ENCODE results near the gene TMEM63A.
A peak's percentile ranks its signal among the peaks of the same experiment; 100 is the strongest.
"Not testable (repeated sequence)": the region's sequence is repeated elsewhere in the genome, so short reads cannot be mapped to it uniquely, and the experiment has no call there.

The TMEM63A gene

GRCh38 chr1:225820522-225821120, 61.6 kb downstream of the TMEM63A start:
- no peak for DNase-seq (ENCODE audit: low spot score)

- no peak for DNase-seq (ENCODE audit: low spot score)
These were observed 62.6 kb downstream of the TMEM63A start for GRCh38 chr1:225819346-225820192.

GRCh38 chr1:225818229-225818628, 64.0 kb downstream of the TMEM63A start:
- DNase-seq (ENCODE audit: low spot score) = no peak

GRCh38 chr1:225817611-225818061, 64.5 kb downstream of the TMEM63A start:
- DNase-seq (ENCODE audit: low spot score) = peak; percentile 89

- DNase-seq (ENCODE audit: low spot score) = peak; percentile 33
These were observed 65.3 kb downstream of the TMEM63A start for GRCh38 chr1:225816643-225817538.

GRCh38 chr1:225815526-225816178, 66.5 kb downstream of the TMEM63A start:
- DNase-seq (ENCODE audit: low spot score) = no peak

GRCh38 chr1:225815090-225815489, 67.1 kb downstream of the TMEM63A start:
- not testable (repeated sequence) for DNase-seq (ENCODE audit: low spot score)

GRCh38 chr1:225814381-225814780, 67.8 kb downstream of the TMEM63A start:
- DNase-seq (ENCODE audit: low spot score) = no peak

- DNase-seq (ENCODE audit: low spot score) = peak; percentile 48
These were observed 68.8 kb downstream of the TMEM63A start for GRCh38 chr1:225813214-225813964.

GRCh38 chr1:225812488-225813213, 69.5 kb downstream of the TMEM63A start:
- no peak for DNase-seq (ENCODE audit: low spot score)

GRCh38 chr1:225811622-225812487, 70.3 kb downstream of the TMEM63A start:
- peak; percentile 72 for DNase-seq (ENCODE audit: low spot score)

- DNase-seq (ENCODE audit: low spot score) = peak; percentile 31
These were observed 71.3 kb downstream of the TMEM63A start for GRCh38 chr1:225810579-225811538.

- DNase-seq (ENCODE audit: low spot score) = peak; percentile 87
These were observed 72.2 kb downstream of the TMEM63A start, which contains the start of gene EPHX1 for GRCh38 chr1:225809842-225810578. Gene EPHX1, plus strand, starts transcription at chr1:225810124. Its CDS starts 18,606 bp downstream, at chr1:225828730.

- DNase-seq (ENCODE audit: low spot score) = no peak
These were observed 74.0 kb downstream of the TMEM63A start for GRCh38 chr1:225808136-225808535.

- DNase-seq (ENCODE audit: low spot score) = not testable (repeated sequence)
These were observed 75.4 kb downstream of the TMEM63A start for GRCh38 chr1:225806736-225807135.

GRCh38 chr1:225806249-225806648, 75.9 kb downstream of the TMEM63A start:
- no peak for DNase-seq (ENCODE audit: low spot score)

- DNase-seq (ENCODE audit: low spot score) = not testable (repeated sequence)
These were observed 81.0 kb downstream of the TMEM63A start for GRCh38 chr1:225801146-225801545.

Measured in Ammon's horn (tissue), 1 donor.